Choroid plexus epithelial cell (primary cell): ENCODE results near the gene SNTG2.

ENCODE experiments used
- DNase-seq: peaks from one replicate; pipeline ENCODE4 v3.0.0-alpha.2; 2010; ENCODE audit warnings: low read depth
- H3K4me3 ChIP-seq: 2 replicates; pipeline ENCODE4 v1.5.1; 2011; ENCODE audit warnings: low read depth, mild to moderate bottlenecking, control low read depth, low read length, moderate library complexity
- CTCF ChIP-seq: conservative IDR thresholded peaks from 2 replicates; pipeline ENCODE4 v1.5.1; 2011; ENCODE audit warnings: low read depth, mild to moderate bottlenecking, control low read depth, inconsistent platforms, low read length, moderate library complexity

SNTG2 gene

GRCh38 chr2:1011985-1012384, 61.3 kb downstream of the SNTG2 start:
- no peak for TF ChIP-seq CTCF
- no peak overlapping the region for H3K4me3 ChIP-seq
- DNase-seq, result no peak

GRCh38 chr2:1014802-1015201, 64.2 kb downstream of the SNTG2 start:
- no peak for TF ChIP-seq CTCF
- no peak overlapping the region for H3K4me3 ChIP-seq
- no peak for DNase-seq

GRCh38 chr2:1016500-1016899, 65.9 kb downstream of the SNTG2 start:
- DNase-seq, result no peak
- TF ChIP-seq CTCF, result no peak
- H3K4me3 ChIP-seq, result no peak overlapping the region

- DNase-seq, result no peak
- H3K4me3 ChIP-seq, result no peak overlapping the region
- no peak for TF ChIP-seq CTCF
These were observed 67.2 kb downstream of the SNTG2 start for GRCh38 chr2:1017827-1018226.

GRCh38 chr2:1020206-1020605, 69.6 kb downstream of the SNTG2 start:
- H3K4me3 ChIP-seq, result no peak overlapping the region

GRCh38 chr2:1022178-1022577, 71.5 kb downstream of the SNTG2 start:
- no peak for TF ChIP-seq CTCF

More at GRCh38 chr2:1020206-1020605, 69.6 kb downstream of the SNTG2 start:
- no peak for TF ChIP-seq CTCF
- no peak for DNase-seq

GRCh38 chr2:1024981-1025380, 74.3 kb downstream of the SNTG2 start:
- H3K4me3 ChIP-seq, result no peak overlapping the region
- no peak for TF ChIP-seq CTCF
- peak; percentile 63 for DNase-seq

More at GRCh38 chr2:1022178-1022577, 71.5 kb downstream of the SNTG2 start:
- no peak for DNase-seq
- H3K4me3 ChIP-seq, result no peak overlapping the region
